ENCODE results near the gene THAP11.

Gene THAP11

GRCh38 chr16:67885976-67886375 lies 43.9 kb downstream of the THAP11 start:
- no peak for DNase-seq

- no peak for DNase-seq
These were observed 44.3 kb downstream of the THAP11 start for GRCh38 chr16:67886387-67886786.

- DNase-seq = no peak
These were observed 46.2 kb downstream of the THAP11 start for GRCh38 chr16:67888331-67888730.

GRCh38 chr16:67892375-67892774 lies 50.3 kb downstream of the THAP11 start:
- DNase-seq = no peak

GRCh38 chr16:67892899-67893742 lies 51.0 kb downstream of the THAP11 start, which contains the start of gene PSKH1:
PSKH1 (plus strand) TSS chr16:67893254; CDS start chr16:67908750, 15,496 bp downstream.
- DNase-seq = peak; percentile 99
